GM21786 (cell line): ENCODE data around the gene ANKIB1.
"Not testable (repeated sequence)": the region's sequence is repeated elsewhere in the genome, so short reads cannot be mapped to it uniquely, and the experiment has no call there.

Experiments used
- ATAC-seq: cut with Tn5 transposase; IDR thresholded peaks from one replicate; pipeline ENCODE4 v1.9.1; 2021; ENCODE audit not compliant: unreplicated experiment

Gene ANKIB1

GRCh38 chr7:92245487-92246359 is at the start of gene ANKIB1, which contains the start of gene KRIT1:
ANKIB1 (plus strand) TSS chr7:92245974; CDS start chr7:92294979, 49,005 bp downstream.
KRIT1 (minus strand) TSS chr7:92245914; CDS start chr7:92242135, 3,779 bp downstream.
- ATAC-seq: peak; percentile 76

GRCh38 chr7:92200791-92201190 is 45.0 kb upstream of the ANKIB1 start:
- ATAC-seq: no peak

- no peak for ATAC-seq
Observed at GRCh38 chr7:92205987-92206386, 39.8 kb upstream of the ANKIB1 start.

GRCh38 chr7:92206672-92207071 is 39.1 kb upstream of the ANKIB1 start:
- ATAC-seq: no peak

- no peak for ATAC-seq
Observed at GRCh38 chr7:92221766-92222165, 24.0 kb upstream of the ANKIB1 start.

- no peak for ATAC-seq
Observed at GRCh38 chr7:92226981-92227380, 18.8 kb upstream of the ANKIB1 start.

GRCh38 chr7:92228100-92228499 is 17.7 kb upstream of the ANKIB1 start:
- ATAC-seq: no peak

- ATAC-seq: no peak
Observed at GRCh38 chr7:92228742-92229141, 17.0 kb upstream of the ANKIB1 start.

GRCh38 chr7:92230547-92230946 is 15.2 kb upstream of the ANKIB1 start:
- no peak for ATAC-seq

- ATAC-seq: no peak
Observed at GRCh38 chr7:92242972-92243371, 2.8 kb upstream of the ANKIB1 start.

- ATAC-seq: peak; percentile 1
Observed at GRCh38 chr7:92244808-92245486, 827 bp upstream of the ANKIB1 start.

- peak; percentile 21 for ATAC-seq
Observed at GRCh38 chr7:92246360-92247101, 757 bp downstream of the ANKIB1 start.

- ATAC-seq: no peak
Observed at GRCh38 chr7:92250603-92251002, 4.8 kb downstream of the ANKIB1 start.

GRCh38 chr7:92251181-92251580 is 5.4 kb downstream of the ANKIB1 start:
- no peak for ATAC-seq

GRCh38 chr7:92253251-92253650 is 7.5 kb downstream of the ANKIB1 start:
- ATAC-seq: no peak

- not testable (repeated sequence) for ATAC-seq
Observed at GRCh38 chr7:92254800-92255199, 9.0 kb downstream of the ANKIB1 start.

- ATAC-seq: no peak
Observed at GRCh38 chr7:92255308-92255707, 9.5 kb downstream of the ANKIB1 start.

- no peak for ATAC-seq
Observed at GRCh38 chr7:92259062-92259461, 13.3 kb downstream of the ANKIB1 start.

GRCh38 chr7:92259610-92260247 is 14.0 kb downstream of the ANKIB1 start:
- ATAC-seq: no peak

- no peak for ATAC-seq
Observed at GRCh38 chr7:92260248-92260781, 14.5 kb downstream of the ANKIB1 start.
